ENCODE data around the gene IL23R.
"Not testable (repeated sequence)": the region's sequence is repeated elsewhere in the genome, so short reads cannot be mapped to it uniquely, and the experiment has no call there.

Gene IL23R

DNA sequence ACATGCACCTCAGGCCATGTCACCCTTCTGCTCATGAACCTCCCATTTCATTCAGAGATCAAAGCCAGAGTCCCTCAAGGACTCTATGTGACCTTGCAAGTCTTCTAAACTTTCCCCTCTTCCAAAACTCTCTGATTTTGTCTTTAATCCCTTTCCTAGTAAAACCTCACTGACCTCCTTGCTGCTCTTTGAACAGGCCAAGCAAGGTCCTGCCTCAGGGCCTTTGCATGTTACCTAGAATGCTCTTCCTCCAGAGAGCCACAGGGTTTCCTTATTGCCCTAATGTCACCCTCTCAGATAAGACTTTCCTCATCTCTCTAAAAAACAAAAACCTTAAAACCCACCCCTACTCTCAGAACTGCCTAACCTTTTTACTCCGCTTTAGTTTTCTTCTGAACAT, 26.6 kb downstream of the IL23R start:
- DNase-seq (ENCODE audit: low read depth in 2 of 2): no peak

- no peak for DNase-seq (ENCODE audit: low read depth in 2 of 2)
Measured at GRCh38 chr1:67193704-67194103, 27.4 kb downstream of the IL23R start.

- DNase-seq (ENCODE audit: low read depth in 2 of 2): no peak
Measured at GRCh38 chr1:67194209-67194863, 28.1 kb downstream of the IL23R start.

GRCh38 chr1:67200755-67201154, 34.5 kb downstream of the IL23R start:
- DNase-seq (ENCODE audit: low read depth in 2 of 2): no peak

- DNase-seq (ENCODE audit: low read depth in 2 of 2): no peak
Measured at GRCh38 chr1:67201891-67202290, 35.6 kb downstream of the IL23R start.

- DNase-seq (ENCODE audit: low read depth in 2 of 2): no peak
Measured at GRCh38 chr1:67204298-67204980, 38.2 kb downstream of the IL23R start.

GRCh38 chr1:67207398-67207797, 41.1 kb downstream of the IL23R start:
- DNase-seq (ENCODE audit: low read depth in 2 of 2): not testable (repeated sequence)

DNA sequence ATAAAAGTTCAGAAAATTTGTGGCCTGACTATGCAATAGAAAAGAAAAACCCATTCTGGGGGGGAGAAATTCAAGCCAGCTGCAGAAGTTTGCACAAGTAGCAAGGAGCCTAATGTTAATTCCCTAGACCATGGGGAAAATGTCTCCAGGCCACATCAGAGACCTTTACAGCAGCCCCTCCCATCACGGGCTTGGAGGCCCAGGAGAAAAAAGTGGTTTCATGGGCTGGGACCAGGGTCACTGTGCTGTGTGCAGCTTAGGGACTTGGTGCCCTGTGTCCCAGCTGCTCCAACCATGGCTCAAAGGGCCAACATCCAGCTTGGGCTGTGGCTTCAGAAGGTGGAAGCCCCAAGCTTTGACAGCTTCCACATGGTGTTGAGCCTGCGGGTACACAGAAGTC, 42.0 kb downstream of the IL23R start:
- no peak for DNase-seq (ENCODE audit: low read depth in 2 of 2)

DNA sequence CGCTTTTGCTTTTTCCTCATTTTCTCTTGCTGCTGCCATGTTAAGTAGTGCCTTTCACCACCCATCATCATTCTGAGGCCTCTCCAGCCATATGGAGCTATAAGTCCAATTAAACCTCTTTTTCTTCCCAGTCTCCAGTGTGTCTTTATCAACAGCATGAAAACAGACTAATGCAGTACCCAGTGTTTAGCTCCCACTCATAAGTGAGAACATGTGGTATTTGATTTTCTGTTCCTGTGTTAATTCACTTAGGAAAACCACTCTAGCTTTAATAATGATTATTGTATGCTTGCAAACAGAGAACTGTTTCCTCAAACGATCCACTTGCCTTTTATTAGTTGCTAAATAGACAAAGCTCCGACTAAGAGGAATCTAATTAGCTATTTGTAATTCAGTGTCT, 43.3 kb downstream of the IL23R start:
- DNase-seq (ENCODE audit: low read depth in 2 of 2): no peak

GRCh38 chr1:67211589-67212563, 45.6 kb downstream of the IL23R start:
- DNase-seq (ENCODE audit: low read depth in 2 of 2): no peak

DNA sequence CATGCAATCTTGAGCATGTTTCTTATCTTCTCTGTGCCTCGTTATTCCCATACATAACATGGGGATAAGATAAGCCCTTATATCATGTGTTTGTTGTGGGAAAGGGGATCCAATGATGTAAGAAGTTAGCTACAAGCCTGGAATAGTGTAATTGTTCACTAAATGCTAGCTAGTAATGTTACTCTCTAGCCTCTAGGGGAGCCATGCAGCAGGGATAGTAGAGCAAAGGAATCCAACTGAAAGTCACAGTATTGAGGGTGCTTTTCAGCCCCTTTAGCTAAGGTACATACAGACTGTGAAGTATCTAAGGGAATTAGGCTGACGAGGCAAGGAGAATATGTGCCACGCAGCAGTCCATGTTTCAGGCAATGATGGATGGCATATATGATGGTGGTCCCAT, 46.9 kb downstream of the IL23R start:
- no peak for DNase-seq (ENCODE audit: low read depth in 2 of 2)

- DNase-seq (ENCODE audit: low read depth in 2 of 2): no peak
Measured at GRCh38 chr1:67213948-67214347, 47.7 kb downstream of the IL23R start.

GRCh38 chr1:67214420-67215174, 48.3 kb downstream of the IL23R start:
- DNase-seq (ENCODE audit: low read depth in 2 of 2): peak in 1 of 2 donors; percentile 19

- DNase-seq (ENCODE audit: low read depth in 2 of 2): no peak
Measured at GRCh38 chr1:67216401-67216800, 50.1 kb downstream of the IL23R start.

DNA sequence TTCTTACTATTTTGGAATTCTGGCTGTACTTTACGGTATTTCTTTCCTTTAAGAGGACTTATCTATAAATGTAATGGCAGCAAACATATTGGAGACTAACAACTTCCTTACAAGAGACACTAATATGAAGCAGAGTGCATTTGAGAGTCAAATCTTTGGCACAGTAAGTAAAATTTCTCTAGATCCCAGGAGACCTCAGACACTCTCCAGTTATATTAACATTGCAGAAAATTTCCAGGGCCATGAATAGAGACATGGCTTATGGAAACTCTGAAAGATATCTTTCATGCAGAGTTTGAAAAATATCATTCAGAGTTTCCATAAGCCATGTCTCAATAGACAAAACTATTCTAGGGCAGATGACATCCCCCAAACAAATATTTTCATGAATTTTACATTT, 51.2 kb downstream of the IL23R start:
- DNase-seq (ENCODE audit: low read depth in 2 of 2): no peak

DNA sequence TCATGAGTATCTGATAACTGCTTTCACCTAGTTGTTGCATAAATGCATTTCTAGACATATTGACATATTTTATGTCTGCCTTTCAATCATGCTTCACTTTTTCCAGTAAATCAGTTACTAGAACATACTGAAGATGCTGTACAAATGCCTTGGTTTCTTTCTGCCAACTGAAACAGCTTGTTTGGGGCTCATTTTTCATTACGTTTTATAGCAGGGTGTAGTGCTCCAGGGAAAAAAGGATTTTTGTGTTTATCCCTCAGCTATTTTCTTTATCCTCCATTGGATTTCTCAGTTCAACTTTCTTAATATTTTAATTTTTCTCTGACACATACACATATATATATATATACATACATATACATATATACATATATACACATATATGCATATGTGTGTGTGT, 51.7 kb downstream of the IL23R start:
- no peak for DNase-seq (ENCODE audit: low read depth in 2 of 2)

DNA sequence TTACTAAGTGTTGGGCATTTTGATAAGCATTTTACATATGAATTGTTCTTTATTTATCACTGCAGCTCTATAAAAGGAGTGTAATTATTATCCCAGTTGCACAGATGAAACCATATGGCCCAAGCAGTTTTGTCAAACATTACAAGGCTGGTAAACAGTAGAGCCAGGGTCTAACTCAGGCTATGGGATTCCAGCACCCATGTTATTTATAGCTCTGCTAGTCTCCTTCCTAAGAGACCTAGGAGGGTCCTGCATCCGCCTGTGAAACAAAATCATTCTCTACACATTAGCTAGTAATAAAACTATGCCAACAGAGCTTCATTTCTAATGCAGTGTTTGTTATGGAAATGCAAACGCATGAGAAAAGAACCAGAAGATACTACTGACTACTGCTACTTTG, 58.6 kb downstream of the IL23R start:
- no peak for DNase-seq (ENCODE audit: low read depth in 2 of 2)

DNA sequence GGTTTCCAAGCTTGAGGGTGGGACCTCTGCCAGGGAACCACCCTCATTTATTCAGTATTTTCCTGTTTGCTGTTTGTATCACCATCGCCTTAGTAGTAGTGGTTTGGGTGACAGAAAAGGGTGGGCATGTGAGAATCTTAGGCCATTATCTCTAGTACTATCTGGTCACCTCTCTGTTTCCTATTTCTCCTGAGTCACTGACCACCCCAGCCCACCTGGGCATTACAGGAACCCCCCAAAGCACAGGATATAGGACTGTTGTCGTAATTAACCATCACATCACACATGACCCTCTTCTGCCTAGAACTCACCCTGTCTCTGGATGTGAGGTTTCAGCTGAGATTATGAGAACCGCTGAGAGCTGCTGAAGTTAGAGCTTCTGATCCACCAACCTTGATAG, 60.4 kb downstream of the IL23R start:
- no peak for DNase-seq (ENCODE audit: low read depth in 2 of 2)

- DNase-seq (ENCODE audit: low read depth in 2 of 2): no peak
Measured at GRCh38 chr1:67227196-67227595, 60.9 kb downstream of the IL23R start.

- no peak for DNase-seq (ENCODE audit: low read depth in 2 of 2)
Measured at GRCh38 chr1:67228791-67229190, 62.5 kb downstream of the IL23R start.

GRCh38 chr1:67230539-67230938, 64.3 kb downstream of the IL23R start:
- DNase-seq (ENCODE audit: low read depth in 2 of 2): no peak

DNA sequence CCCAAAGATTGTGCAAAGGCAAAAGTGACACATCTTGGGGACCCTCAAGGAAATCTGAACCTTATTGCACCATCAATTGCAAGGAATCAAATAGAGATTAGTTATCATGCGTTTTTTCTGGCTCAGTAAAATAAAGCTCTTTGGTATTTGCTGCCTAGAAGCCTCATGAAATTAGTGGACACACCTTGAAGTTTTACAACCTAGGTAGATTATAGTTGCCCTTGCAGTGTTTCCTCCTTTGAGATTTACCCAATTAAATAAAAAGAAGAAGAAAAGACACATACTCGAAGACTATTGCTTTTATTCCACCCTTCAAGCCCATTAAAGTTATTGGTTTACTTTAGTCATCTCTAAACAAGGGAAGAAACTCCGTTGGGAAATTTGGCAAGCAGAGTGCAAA, 70.0 kb downstream of the IL23R start:
- no peak for DNase-seq (ENCODE audit: low read depth in 2 of 2)
